Hindlimb muscle (tissue), 1 donor: ENCODE measurements around the gene SLC10A1. TPM values are rescaled to one million over a fixed set of nuclear protein-coding genes. Genes with fewer than 3 reads are reported as not detected.

ENCODE experiments used
- polyA plus RNA-seq: library from polyadenylated mRNA; unstranded; fragments of 120-200 nt; gene quantifications from one replicate; pipeline ENCODE4 v1.2.1, GENCODE V29; 2013; ENCODE audit not compliant: insufficient read length

Gene SLC10A1
- polyA plus RNA-seq, 1 donor = not detected

Other genes starting within 250 kb of the SLC10A1 start
- gene CCDC177, start 222.4 kb downstream of the SLC10A1 start, polyA plus RNA-seq = not detected
- gene SUSD6, start 185.6 kb downstream of the SLC10A1 start, polyA plus RNA-seq = 22.6 TPM
- gene SRSF5, start 30.1 kb downstream of the SLC10A1 start, polyA plus RNA-seq = 247 TPM
- gene SMOC1, start 82.2 kb upstream of the SLC10A1 start, polyA plus RNA-seq = 4.2 TPM